OCI-LY3 (cell line): ENCODE results near the gene KRTAP10-8.

Experiments
- CTCF ChIP-seq: fragments of 200-600, 300-600 bp; sonication (generic); IDR thresholded peaks from 2 replicates; pipeline ENCODE4 v1.5.1; 2014; ENCODE audit warnings: antibody characterized with exemption, low read length, low read depth
- EZH2phosphoT487 ChIP-seq: fragments of 200-600 bp; shearing (Covaris generic); IDR thresholded peaks from 2 replicates; pipeline ENCODE4 v1.6.1; 2018; ENCODE audit warnings: antibody characterized with exemption, mixed run types, low read depth

- TF ChIP-seq CTCF (no peak), EZH2phosphoT487 (no peak)
Measured at GRCh38 chr21:44599264-44600029, 12.4 kb upstream of the KRTAP10-8 start.
